GM12872 (cell line): Measurements from ENCODE around the gene PAXX.

Experiments used
- TF ChIP-seq, protein P1 (sequence below): IDR thresholded peaks from 3 replicates; pipeline ENCODE4 v1.5.1; 2011; ENCODE audit warnings: low read depth, mild to moderate bottlenecking, low read length, moderate library complexity; ENCODE audit not compliant: insufficient read depth

The PAXX gene

DNA sequence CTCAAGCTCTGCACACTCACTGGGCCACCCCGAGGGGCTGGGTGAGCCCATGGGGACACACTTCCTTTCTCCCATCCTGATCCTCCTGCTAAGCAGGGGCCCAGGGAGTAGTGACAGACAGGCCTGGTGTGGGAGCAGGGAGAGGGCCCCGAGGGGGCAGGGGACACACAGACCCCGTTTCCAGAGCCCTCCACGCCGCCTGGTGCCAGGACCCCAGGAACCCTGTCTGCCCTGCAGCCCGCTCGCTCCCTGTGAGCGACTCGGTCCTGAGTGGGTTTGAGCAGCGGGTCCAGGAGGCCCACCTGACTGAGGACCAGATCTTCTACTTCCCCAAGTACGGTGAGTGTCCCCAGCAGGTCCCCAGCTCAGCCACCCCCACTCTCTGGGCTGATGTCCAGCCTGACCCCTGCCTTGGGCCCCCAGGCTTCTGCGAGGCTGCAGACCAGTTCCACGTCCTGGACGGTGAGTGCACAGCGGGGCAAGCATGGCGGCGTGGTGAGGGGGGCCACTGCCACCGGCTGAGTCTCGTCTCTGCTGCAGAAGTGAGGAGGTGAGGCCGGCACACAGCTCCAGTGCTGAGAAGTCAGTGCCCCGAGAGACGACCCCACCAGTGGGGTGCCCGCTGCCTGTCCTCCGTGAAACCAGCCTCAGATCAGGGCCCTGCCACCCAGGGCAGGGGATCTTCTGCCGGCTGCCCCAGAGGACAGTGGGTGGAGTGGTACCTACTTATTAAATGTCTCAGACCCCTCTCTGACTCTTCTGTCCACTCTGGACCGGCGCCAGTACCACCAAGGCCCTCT is 45.8 kb upstream of the PAXX start:
- TF ChIP-seq, protein P1, sequence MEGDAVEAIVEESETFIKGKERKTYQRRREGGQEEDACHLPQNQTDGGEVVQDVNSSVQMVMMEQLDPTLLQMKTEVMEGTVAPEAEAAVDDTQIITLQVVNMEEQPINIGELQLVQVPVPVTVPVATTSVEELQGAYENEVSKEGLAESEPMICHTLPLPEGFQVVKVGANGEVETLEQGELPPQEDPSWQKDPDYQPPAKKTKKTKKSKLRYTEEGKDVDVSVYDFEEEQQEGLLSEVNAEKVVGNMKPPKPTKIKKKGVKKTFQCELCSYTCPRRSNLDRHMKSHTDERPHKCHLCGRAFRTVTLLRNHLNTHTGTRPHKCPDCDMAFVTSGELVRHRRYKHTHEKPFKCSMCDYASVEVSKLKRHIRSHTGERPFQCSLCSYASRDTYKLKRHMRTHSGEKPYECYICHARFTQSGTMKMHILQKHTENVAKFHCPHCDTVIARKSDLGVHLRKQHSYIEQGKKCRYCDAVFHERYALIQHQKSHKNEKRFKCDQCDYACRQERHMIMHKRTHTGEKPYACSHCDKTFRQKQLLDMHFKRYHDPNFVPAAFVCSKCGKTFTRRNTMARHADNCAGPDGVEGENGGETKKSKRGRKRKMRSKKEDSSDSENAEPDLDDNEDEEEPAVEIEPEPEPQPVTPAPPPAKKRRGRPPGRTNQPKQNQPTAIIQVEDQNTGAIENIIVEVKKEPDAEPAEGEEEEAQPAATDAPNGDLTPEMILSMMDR: no peak

DNA sequence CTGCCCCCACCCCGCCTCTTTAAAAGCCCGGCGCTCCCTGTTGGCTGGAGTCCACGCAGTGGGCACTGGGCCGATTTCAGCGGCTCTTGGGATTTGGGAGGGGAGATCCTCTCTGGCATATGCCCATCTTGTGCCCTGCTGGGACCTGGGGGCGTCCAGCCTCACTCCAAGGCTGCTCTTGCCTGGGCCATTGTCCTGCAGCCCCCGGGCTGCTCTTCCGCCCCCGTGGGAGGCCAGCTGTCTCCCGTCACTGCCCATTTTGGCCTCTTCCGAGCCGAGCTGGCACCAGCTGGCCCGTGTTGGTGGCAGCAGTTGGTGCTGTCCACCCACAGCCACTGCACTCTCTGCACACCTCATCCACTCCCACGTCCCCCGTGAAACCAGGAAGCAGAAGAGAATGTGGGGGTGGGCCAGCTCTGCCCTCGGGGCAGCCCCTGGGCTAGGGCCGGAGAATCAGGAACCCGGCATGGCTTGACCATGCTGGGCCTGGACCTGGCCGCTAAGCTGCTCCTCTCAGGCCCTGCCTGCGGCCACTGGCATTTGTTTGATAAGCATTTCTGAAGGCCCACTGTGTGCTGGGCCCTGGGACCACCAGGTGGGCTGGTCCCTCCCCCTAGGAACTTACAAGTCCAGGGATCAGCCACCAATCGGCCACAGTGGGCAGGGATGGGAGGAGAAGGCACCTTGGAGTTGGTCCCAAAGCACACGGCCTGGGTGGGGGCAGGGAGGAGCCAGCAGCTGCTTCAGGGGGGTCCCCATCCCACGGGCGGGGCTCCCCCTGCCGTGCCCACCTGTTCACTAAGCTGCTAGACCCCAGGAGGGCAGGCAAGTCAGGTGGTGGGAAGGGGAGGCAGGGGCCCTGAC is 45.0 kb upstream of the PAXX start:
- TF ChIP-seq, protein P1: no peak

DNA sequence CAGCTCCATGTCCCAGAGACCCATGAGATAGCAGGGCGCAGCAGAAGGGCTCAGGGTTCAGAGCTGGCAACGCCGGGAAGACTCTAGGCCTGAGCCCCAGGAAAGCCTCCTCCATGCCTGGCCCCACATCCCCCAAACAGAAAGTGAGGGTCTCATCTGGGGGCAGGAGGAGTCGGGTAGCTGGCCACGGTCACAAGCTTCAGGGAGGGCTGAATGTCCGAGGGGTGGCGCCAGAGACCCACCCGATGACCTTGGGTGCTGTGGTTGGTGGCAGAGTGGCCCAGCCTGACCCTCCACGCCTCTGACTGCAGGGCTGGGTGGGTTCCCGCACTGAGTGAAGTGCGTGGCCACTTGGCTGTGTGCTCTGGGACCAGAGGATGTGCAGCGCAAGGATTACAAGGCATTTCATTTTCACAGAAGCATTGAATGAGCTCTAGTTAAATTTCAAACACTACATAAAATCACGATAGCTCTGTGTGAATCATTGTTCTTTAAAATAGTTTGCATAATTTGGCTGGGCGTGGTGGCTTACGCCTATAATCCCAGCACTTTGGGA is 44.2 kb upstream of the PAXX start:
- TF ChIP-seq, protein P1: peak; percentile 65

DNA sequence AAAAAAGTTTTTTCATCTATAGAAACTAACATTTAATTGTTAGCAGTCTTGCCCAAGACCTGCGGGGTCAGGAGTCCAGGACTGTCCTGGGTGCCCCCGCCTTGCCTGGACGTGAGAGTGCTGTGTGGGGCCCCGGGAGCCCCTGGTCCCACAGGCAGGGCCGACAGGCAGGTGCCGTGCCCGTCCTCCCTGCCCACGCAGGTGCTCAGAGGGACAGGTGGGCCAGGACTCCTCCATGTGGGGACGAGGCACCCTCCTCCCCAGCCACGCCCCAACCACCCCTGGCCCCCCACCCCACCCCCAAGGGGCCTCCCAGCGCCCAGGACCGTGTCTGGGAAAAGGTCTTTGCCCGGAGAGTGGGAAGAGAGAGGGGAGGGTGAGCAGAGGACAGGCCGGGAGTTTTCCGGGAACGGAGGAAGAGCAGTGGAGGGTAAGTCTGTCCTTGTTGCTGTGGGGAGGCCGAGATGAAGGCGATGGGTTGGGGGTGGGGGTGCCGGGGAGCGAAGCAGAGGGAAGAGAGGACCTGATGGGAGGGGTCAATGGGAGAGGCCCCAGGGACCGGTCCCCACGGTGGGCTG is 42.9 kb upstream of the PAXX start:
- TF ChIP-seq, protein P1: no peak

DNA sequence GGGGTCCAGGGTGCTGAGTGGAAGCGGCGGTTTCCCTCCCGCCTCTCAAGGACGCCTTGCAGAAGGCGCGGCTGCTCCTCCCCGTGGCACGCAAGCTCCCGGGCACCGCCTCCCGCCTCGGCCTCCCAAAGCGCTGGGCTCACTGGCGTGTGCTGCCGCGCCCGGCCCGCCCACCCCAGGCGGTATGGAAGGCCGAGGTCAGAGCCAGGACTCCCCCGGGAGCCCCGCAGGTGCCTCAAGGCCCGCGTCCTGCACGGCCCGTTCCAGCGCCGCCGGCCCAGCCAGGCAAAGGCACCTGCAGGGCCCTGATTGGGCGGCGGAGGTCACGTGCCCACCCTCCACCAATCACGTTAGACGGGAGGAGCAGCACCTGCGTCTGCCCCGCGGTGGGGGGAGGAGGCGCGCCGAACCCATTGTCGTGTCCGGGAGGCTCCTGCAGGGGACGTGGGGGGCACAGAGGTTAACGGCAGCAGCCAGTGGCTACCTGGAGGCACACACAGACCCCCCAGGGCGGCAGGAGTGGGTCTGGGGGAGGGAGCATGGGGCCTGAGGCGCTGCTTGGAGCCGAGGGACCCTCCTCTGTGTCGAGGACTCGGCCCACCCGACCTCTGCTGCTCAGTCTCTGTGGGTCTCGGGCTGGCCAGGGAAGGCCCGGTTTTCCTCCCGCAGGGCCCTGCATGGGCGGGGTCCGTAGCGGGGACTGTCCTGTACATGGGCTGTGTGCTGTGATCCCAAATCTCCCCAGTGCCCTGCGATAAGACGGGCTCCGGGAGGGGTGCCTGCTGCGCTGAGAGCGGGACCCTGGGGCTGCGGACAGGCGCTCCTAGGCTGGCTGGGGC is 42.2 kb upstream of the PAXX start:
- TF ChIP-seq, protein P1: peak; percentile 49

DNA sequence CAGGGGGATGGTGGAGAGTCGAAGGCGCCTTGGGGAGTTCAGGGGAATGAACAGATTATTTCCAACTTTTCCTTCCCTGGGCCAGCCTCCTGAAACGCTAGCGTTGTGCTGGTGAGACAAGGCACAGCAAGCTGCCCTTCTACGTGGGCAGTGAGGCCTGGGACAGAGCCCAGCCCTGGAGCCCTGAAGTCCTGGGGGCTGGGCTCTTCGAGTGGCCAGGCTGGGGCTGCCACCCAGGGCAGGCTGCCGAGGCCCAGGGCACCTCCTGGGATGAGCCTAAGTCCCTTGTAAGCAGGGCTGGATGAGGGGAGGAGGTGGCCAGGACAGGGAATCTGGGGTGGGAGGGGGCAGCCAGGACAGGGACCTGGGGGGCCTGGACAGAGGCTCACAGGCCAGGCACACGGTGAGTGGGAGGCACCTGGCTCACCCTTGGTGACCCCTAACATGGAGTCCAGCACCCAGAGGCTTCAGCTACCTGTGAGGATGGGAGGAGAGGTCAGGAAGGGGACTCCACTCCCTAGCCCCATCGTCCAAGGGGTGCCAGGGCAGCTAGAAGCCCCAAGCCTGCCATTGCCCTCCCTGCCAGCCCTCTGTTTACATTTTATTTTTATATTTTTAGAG is 41.5 kb upstream of the PAXX start:
- TF ChIP-seq, protein P1: no peak
